Fibroblast of lung (primary cell): ENCODE results near the gene NHP2.

Experiments
- CTCF ChIP-seq, 2 donors: IDR thresholded peaks in 1 of 2; conservative IDR thresholded peaks in 1 of 2; 1 replicate in 1 of 2; 2 replicates in 1 of 2; pipeline ENCODE4 v1.5.1; 2011 to 2012; ENCODE audit warnings: low read length in 2 of 2, control low read depth in 1 of 2, inconsistent platforms in 1 of 2, low read depth in 1 of 2, mild to moderate bottlenecking in 1 of 2
- EZH2 ChIP-seq: IDR thresholded peaks from 2 replicates; pipeline ENCODE4 v1.5.1; 2012; ENCODE audit warnings: low read length, control low read depth, mild to moderate bottlenecking; ENCODE audit errors: missing control alignments

- TF ChIP-seq CTCF (conservative IDR thresholded peaks at IDR 0.05 in 1 of 2, IDR thresholded peaks at IDR 0.05 in 1 of 2; ENCODE audit: low read depth in 1 of 2, low read length in 2 of 2): no peak
- TF ChIP-seq EZH2: no peak
Measured at GRCh38 chr5:178119915-178120606, 33.6 kb downstream of the NHP2 start.
